Stimulated activated CD8-positive, alpha-beta memory T cell treated with anti-CD3 and anti-CD28 coated beads, Interleukin-2, amount 100 ng/mL, for 1 hour (primary cell): ENCODE results near the gene RBMS3.
"Not testable (repeated sequence)": the region's sequence is repeated elsewhere in the genome, so short reads cannot be mapped to it uniquely, and the experiment has no call there.

Source experiments
- DNase-seq, 2 donors: peaks; one replicate each; pipeline ENCODE4 v3.0.0-alpha.2; 2020; ENCODE audit warnings: low read depth in 2 of 2

RBMS3 gene

DNA sequence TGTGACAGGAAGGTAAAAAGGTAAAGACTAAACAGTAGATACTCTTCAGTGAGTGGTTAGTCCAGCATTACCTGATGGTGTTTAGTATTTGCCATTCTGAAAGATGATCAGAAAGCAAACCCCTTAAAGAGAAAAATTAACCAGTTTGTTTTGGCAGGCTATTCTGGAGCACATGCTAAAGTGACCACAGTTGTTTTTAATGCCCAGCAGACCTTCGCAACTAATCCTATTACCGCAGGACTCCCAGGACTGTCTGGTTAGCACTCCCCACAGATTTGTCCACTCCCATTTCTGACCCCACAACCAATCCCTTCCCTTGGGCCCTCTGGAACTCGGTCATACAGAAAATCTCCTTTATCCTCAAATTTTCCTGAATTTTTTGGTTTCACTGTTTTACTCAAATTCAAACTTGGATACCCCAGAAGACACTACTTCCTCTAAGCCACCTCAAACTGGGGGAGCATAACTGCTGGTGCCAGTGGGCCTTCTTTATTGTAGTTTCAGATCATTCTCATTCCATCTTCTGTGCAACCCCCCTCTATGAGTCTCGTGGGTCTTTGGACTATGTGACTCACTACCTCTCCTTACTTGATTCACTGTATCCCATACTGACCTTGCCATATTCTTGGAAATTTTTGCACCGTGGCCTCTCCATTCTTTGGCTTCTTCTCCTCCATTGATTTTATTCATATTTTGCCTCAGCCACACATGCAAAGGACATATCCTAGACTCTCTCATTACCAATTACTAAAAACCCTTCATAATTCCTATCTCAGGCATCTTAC is 104.4 kb downstream of the RBMS3 start:
- no peak for DNase-seq

DNA sequence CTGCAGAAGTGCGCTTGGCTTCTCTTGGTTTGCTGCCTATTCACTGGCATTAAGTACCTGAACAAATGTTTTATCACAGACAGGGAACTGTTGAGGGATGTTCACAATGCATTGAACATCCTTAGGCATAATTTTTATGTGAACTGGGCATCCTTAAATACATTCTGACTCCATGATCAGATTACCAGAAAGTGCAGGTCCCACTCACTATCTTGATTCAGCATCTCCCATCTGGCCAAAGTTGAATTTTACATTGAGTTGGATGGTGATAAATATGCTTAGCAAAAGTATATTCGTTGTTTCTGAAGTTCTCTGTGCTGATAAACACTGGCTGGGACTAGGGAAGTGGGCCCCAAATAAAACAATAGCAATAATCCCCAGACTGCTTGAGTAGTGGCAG is 108.5 kb downstream of the RBMS3 start:
- no peak for DNase-seq

DNA sequence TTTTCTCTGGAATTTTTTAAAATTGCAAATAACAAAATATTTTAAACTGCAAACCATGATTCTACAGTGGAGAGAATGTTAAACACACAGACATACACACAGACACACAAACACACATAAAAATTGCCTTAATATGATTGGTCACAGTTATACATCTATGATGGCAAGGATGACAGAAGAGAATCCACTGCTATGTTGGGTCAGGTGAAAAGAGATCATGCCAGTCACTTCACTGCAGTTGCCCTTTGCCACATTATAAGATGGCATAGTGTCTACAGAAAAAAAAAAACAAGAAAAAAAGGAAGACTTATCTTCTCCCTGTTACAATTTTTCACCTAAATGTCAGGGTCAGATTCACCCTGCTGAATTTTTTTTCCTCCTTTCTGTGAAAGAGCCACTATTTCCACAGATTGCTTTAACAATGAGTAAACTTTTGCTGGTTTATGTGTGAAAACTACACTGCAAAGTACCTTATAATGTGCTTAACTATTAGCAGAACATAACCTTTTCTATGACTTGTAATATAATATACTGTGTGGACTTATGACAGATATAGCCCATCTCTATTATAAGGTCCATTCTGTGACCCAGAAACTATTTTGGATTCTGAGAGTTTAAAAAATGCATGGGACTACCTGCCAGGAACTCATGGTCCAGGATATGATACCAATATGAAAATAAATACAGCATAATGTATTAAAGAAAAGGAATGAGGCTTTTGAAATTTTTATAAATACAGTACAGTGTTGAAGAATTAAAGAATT is 111.9 kb downstream of the RBMS3 start:
- DNase-seq: no peak

GRCh38 chr3:29393946-29394345 is 113.1 kb downstream of the RBMS3 start:
- DNase-seq: not testable (repeated sequence)

- DNase-seq: no peak
Observed at GRCh38 chr3:29397406-29397805, 116.5 kb downstream of the RBMS3 start.

DNA sequence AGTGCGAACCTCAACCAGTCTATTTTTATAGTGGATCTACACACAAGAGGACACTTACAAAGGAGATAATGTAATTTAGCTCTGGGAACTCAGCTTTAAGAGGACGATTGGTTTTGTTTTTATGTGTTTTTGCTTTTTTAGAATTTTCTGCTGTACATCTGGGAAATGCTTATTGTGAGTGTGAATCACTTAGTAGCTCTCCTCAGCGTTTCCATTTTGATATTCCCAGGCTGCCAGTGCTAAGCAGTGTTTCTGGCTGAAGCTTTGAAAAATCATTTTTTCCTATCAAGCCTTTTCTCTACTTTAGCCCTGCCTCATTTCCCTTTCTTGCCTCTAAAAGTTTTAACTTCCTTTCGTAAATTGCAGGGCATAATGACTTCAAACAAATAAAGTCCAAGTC is 117.9 kb downstream of the RBMS3 start:
- no peak for DNase-seq

GRCh38 chr3:29406291-29406832 is 125.5 kb downstream of the RBMS3 start:
- no peak for DNase-seq

DNA sequence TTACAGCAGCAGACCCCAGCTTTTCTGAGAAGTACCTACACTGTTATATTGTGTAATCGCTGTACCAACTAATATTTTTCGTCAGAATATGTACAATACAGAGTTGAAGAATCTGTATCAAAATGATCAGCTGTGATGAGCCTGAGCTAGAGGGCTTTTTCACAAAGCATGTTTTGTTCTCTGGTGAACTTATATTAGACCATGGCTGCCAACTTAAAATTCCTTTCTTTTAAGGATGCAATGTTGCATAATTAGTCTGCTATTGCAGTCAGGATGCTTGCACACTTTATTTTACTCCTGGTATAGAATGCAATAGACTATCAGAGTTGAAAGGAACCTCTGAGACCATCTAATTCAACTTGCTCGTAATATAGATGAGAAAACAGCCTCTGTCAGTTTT is 127.8 kb downstream of the RBMS3 start:
- DNase-seq: no peak

GRCh38 chr3:29409409-29409808 is 128.5 kb downstream of the RBMS3 start:
- DNase-seq: no peak

DNA sequence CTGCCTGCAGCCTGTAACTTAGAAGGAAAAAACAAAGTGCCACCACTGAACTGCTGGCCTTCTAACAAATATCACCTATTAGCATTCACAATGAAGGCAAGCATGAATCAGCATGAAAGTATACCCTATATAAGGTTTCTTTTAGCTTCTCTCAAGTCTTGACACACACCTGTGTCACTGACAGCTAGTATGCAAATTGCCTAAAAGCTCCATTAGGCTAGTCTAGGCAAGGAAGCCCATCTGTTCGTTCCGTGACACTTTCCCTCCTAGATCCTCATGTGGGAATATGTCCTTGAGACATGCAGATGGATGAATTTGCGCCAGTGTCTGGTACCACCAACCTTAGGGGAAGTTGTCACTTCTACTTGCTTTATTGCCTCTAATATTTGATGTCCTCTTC is 129.3 kb downstream of the RBMS3 start:
- no peak for DNase-seq

DNA sequence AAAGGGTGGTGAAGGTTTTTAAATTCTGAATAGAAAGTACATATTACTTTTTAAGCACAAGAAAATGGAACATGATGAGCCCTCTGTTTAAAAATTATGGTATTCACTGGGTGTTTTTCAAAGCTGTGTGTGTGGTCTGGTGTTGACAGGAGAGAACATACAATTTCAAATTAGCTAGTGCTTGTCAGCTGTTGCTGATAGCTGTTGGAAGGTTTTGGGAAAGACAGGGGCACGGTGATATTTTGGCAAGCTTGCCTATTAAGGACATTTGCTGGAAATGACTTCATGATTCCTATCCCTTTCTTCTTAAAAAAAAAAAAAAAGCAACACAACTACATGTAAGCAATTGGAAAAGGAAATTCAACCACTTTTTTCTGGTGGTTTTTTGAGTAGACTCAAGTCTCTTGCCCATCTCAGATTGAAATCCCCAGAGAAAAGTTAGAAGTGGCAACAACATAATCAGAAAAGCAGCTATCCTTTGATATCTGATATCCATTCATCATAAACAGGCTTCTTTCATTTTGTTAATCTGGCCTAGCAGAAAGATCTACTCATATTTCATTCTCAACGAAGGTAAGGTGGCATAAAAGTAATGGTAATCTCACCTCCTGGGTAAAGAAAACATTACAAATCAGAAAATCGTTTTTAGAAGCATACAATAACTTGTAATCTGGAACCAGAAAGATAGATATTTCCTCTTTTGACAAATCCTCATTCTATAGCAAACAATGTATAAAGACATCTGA is 130.0 kb downstream of the RBMS3 start:
- DNase-seq: no peak

GRCh38 chr3:29412110-29412509 is 131.2 kb downstream of the RBMS3 start:
- DNase-seq: no peak

DNA sequence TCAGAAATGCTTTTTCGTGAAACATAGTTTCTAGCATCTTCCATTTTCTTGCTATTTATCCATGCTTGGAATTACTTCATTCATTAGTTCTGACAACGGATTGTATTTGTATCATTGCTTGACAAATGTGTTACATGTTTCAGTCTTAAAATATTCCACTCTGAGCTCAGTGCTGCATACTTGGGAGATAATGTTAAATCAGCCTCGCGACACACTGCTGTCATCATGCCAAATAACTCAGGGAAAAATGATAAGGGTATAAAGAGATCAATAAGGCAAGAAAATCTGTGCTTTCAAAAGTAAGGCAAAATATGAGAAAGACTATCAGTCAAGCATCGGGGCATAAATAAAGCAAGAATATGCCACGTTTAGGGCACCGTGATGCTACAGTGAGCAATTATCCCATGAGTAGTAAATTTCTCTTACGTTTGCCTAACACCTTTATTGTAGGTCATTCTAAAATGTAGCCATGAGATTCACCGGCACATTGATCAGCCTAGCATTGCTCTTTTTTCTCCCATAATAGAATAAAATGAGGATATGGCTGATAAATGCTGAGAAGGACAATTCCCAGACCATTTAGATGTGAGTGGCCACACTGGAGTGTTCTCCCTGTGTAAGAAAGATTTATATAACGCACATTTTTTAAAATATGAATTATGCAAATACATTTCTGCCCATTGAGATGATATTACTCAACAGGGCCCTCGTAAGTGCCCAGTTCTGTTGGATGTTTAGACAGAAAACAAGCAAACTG is 133.8 kb downstream of the RBMS3 start:
- no peak for DNase-seq

GRCh38 chr3:29415482-29416223 is 134.8 kb downstream of the RBMS3 start:
- DNase-seq: no peak

DNA sequence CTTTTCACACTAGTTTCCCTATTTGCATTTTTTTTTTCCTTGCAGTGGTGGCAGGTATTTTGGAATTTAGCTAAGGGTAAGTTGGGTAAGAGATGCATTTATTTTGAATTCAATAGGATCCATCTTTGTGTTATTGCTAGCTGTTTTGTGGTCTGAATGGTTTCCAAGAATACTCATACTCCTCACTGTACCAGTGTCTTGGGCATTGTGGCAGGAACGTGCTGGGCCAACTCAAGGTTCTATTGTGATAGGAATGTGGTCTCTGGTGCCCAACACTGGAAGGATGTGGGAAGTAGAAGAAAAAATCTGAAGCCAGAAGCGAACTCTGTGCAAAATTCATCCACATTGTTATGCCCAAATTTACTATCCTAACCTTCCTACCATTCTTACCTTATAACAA is 135.6 kb downstream of the RBMS3 start:
- DNase-seq: no peak

- DNase-seq: no peak
Observed at GRCh38 chr3:29420106-29420505, 139.2 kb downstream of the RBMS3 start.

- DNase-seq: no peak
Observed at GRCh38 chr3:29426302-29427226, 145.7 kb downstream of the RBMS3 start.

- DNase-seq: no peak
Observed at GRCh38 chr3:29427266-29428103, 146.6 kb downstream of the RBMS3 start.
